CD4-positive, alpha-beta T cell treated with Interleukin-15 for 4 hours (primary cell): Measurements from ENCODE around the gene KLHL1.

Experiments used
- DNase-seq: peaks from one replicate; pipeline ENCODE4 v3.0.0-alpha.2; 2020; ENCODE audit warnings: low spot score

KLHL1 gene

GRCh38 chr13:69999875-70000274, 108.4 kb downstream of the KLHL1 start:
- DNase-seq: no peak

- DNase-seq: no peak
These were observed 111.2 kb downstream of the KLHL1 start for GRCh38 chr13:69997061-69997460.

DNA sequence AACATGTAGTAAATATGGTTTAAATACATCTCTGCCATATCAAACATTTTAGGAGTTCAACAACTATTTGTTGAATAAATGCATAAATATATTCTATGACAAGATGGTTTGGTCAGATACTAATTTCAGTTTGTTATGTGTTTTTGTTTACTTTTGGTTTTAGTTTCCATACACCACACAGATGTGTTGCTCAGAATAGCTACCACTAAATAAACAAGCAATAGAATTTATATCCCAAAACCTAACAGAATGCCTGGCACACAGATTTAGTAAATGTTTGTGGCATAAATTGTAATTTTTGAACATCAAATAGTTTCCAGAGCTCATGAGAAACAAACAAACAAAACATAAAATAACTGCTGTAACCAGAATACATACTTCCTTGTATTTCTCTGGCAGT, 127.5 kb downstream of the KLHL1 start:
- no peak for DNase-seq

DNA sequence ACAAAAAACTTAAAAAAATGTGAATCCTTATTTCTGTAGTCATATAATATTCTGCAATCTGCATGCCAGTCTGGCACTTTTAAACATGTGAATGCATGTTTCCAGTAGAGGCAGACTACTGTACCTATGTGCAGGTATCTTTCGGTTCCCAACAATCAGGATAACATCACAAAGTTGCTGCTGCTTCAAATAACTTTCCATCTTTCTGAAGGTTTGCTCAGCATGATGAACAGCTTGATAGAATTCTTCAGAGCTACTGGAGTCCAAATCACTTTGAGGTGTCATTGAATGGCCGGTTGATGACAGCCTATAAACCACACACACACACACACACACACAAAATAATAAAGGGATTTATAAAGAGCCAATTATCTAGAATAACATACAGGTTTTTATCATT, 132.8 kb downstream of the KLHL1 start:
- no peak for DNase-seq

GRCh38 chr13:69970520-69970919, 137.7 kb downstream of the KLHL1 start:
- DNase-seq: no peak

DNA sequence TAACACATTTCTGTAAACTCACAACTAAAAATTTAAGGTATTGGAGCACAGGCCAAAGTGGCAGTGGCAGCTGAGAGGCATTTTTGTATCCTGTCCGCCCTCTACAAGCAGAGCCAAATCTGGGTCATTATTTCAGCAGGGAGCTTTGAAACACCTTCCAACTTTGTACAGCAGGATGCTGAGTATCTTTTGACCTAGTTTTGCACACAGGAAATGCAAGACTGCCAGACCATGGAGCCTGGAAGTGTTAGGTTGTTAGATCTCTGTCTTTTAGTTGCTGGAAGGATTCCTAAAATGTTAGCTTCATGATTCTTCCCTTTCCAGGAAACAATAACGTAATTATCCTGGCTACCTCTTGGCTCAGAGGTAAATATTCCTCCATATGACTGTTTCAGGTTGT, 149.2 kb downstream of the KLHL1 start:
- DNase-seq: no peak

GRCh38 chr13:69956839-69957238, 151.4 kb downstream of the KLHL1 start:
- DNase-seq: no peak

- no peak for DNase-seq
These were observed 151.9 kb downstream of the KLHL1 start for GRCh38 chr13:69956349-69956748.

GRCh38 chr13:69955271-69955670, 153.0 kb downstream of the KLHL1 start:
- no peak for DNase-seq

DNA sequence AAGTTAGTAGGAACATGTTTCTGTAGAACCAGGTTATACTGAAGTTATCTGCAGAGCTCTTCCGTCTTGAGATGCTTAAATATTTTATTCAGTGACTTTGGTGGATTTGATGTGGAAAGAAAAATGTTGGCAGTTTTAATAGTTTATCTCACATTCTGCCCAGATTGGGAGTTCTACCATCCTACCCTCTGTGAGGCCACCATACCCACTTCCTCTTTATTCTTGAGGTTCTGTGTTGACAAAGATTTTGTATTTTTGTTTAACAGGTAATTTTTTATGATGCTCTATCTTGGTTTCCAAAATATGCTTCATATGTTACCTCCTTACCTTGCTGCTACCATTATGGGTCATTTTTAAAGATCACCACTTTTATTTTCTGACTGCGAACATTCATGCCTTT, 156.8 kb downstream of the KLHL1 start:
- no peak for DNase-seq

DNA sequence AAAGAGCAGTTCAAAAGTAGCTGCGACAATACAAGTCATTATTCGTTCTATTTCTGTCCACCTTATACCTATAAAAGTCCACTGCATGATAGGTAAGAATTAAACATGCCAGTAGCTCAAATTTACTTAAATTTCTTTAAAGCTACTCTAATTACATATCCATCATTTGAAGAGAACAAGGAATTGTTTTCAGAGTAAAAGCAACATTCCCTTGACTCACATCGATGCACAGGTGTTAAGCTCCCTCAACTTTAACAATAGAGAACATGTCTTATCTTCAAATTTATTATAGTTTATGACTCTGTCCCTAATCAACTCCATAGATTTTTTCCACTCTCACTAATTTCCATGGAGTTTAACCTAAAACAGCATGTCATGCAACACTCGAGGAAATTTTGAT, 158.1 kb downstream of the KLHL1 start:
- DNase-seq: no peak

DNA sequence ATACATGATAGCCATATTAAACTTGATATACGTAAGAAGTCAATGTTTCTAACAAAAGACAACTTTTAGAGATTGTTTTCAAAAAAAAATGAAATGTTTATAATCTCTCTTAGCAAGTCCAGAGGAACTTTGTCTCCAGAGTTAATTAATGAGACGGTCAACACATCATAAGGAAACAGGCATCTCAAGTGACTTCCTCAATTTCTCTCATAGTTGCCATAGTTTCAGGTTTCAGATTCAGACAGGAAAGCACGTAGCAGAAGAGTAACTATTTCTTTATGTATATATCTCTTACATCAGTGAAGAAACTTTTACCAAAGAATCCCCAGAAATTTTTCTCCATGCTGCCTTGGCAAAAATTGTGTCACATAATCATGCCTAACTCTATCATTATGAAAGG, 160.2 kb downstream of the KLHL1 start:
- DNase-seq: no peak

DNA sequence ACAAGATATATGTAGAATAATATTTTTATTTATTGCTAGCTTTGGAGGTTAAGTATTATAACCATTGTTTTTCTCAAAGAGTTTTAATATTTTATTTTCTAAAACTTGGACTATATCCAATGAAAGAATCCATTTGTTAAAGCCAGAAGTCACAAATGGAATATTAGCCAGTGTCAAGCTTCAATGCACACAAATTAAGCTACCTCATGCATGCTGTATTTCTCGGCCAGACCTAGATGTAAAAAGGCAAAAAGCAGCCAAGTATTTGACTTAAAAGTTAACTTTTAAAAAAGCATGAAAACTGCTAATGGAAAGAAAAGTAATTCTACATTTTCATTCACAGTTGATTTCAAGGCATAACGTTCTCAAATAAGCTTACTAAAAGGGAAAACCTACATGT, 160.7 kb downstream of the KLHL1 start:
- DNase-seq: no peak

- no peak for DNase-seq
These were observed 161.7 kb downstream of the KLHL1 start for GRCh38 chr13:69946511-69946910.

DNA sequence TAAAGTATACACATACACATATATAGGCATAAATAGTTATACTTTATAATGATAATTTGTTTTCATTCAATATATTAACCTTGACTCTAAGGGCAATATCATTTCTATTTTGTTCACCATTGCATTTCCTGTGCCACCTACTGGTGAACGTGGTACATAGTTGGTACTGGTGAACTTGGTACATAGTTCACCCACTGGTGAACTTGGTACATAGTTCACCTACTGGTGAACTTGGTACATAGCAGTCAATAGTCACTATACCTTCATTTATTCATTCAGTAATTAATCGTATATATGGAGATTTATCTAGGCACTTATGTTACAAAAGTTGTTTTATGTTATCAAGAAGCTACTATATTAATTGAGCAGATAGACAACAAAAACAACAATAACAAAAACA, 173.2 kb downstream of the KLHL1 start:
- no peak for DNase-seq

GRCh38 chr13:69928262-69928661, 180.0 kb downstream of the KLHL1 start:
- no peak for DNase-seq

GRCh38 chr13:69921156-69921555, 187.1 kb downstream of the KLHL1 start:
- no peak for DNase-seq

DNA sequence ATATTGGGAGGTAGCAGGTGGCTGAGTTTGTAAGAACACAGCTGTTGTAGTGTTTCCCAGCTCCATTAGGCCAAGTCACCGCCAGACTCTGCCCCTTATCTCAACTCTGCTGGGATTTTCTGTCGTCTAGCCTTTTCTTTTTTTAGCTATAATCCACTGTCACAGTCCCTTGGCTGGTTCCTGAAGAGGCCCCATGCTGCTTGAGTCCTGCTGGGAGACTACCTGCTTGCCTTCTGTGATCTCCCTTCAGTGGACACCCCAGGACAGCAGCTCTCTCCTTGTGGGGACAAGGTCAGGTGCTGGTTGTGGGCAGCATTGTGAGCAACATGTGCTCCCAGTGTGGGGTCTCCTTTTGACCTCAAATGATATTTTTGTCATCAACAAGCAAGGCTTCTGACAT, 195.6 kb downstream of the KLHL1 start:
- no peak for DNase-seq

GRCh38 chr13:69910800-69911199, 197.5 kb downstream of the KLHL1 start:
- DNase-seq: no peak

GRCh38 chr13:69904784-69905183, 203.5 kb downstream of the KLHL1 start:
- no peak for DNase-seq

DNA sequence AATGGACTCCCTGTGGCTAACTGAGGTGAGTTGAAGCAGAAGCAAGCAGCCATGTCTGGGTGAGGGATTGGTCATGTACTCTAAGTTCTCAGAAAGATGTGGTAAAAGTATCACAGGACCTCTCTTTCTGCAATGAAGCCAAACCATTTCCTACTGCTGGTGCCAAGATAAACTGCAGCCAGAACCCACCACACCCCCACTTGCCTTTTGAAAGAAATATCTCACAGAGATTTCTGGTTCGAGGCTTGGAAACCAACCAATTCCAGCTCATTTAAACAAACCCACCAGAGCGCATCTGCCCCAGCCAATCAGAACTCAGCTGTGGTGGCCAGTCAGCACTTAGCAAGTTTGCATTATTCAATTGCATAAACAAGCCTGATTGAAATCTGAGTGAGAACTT, 205.2 kb downstream of the KLHL1 start:
- DNase-seq: no peak

DNA sequence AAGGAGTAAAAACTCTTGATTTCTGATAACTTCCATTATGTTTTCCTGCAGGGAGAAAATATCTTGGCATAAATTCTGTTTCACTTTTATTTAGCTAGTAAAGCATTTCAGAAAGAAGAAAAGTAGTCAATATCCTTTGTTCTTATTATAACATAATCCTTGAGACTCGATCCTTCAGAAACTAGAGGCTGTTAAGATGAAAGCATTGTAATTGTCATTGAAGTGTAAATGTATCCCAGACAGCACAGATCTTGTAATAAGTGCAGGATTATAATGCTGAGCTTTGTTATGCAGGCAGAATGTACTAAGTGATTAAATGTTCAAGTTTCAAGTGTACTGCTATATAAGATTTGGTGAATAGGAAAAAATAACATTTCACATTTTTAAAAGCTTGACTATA, 225.8 kb downstream of the KLHL1 start:
- DNase-seq: no peak

- DNase-seq: no peak
These were observed 228.3 kb downstream of the KLHL1 start for GRCh38 chr13:69879936-69880335.

DNA sequence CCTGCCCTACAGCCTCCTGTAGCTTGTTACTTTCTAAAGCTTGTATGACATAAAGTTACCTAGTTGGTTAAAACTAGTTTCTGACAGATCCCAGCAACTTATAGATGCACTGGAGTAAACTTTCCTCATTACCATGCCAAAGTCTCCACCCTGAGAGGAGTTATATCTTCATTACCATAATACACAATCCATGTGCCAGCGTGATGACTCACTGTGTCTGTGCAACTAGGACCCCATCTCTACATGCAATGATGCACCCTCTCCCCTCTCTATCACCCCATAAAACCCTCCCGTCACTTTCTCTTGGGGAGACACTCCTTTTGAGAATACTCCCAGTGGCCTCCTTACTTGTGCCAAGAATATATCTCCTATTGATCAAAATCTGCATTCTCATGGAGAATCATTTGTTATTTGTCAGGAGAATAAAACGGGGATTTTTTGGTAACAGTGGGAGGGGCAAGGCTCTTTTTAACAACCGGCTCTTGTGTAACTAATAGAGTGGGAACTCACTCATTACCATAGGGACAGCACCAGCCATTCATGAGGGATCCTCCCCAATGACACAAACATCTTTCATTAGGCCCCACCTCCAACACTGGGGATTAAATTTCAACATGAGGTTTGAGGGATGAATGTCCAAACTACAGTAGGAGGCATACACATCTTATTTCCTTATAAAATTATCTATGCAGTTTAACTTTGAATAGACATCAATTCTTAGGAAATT, 235.8 kb downstream of the KLHL1 start:
- no peak for DNase-seq

DNA sequence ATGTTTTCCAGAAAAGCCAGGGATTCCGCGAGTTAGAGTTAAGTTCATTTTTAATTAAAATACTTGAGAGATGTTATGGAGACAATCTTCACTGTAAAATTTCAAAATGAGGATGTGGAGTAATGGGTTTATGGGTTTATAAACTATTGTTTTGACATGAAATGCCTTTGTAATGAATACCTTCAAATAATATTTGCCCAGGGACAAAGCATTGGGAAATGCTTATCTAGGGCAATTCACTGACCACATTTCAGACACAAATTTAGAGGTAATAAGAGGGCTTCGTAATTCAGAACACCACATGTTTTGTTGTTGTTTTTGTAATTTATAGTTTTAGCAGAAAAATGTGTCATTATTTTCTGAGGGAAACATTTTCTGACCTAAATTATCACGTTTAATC, 241.7 kb downstream of the KLHL1 start:
- no peak for DNase-seq
